ENCODE data around the gene COPS6. TPM values are rescaled to one million over a fixed set of nuclear protein-coding genes. Genes with fewer than 3 reads are reported as not detected.

COPS6 gene
- total RNA-seq, 1 donor from 2014 or later: 83.1 TPM

- Mint-ChIP-seq H3K4me1 (ENCODE audit: low read depth) (no peaks in the 10 kb centered on the region), H3K4me3 (ENCODE audit: unreplicated experiment) (no peak overlapping the region), H3K9me3 (ENCODE audit: low read depth) (no peaks in the 10 kb centered on the region), H3K36me3 (ENCODE audit: low read depth) (peaks cover 34% of the 10 kb centered on the region), H3K27me3 (ENCODE audit: low read depth) (no peaks in the 10 kb centered on the region), H3K27ac (ENCODE audit: unreplicated experiment) (no peak overlapping the region)
- peak; percentile 32 for TF ChIP-seq CTCF (IDR thresholded peaks at IDR 0.05)
- DNase-seq (ENCODE audit: low spot score): no peak
Measured at GRCh38 chr7:100109521-100110163, 20.9 kb downstream of the COPS6 start.

- no peak for TF ChIP-seq CTCF (IDR thresholded peaks at IDR 0.05)
- Mint-ChIP-seq H3K27ac (ENCODE audit: unreplicated experiment) (no peak overlapping the region), H3K27me3 (ENCODE audit: low read depth) (no peaks in the 10 kb centered on the region), H3K4me1 (ENCODE audit: low read depth) (no peaks in the 10 kb centered on the region), H3K36me3 (ENCODE audit: low read depth) (peaks cover 29% of the 10 kb centered on the region), H3K9me3 (ENCODE audit: low read depth) (no peaks in the 10 kb centered on the region), H3K4me3 (ENCODE audit: unreplicated experiment) (no peak overlapping the region)
- no peak for DNase-seq (ENCODE audit: low spot score)
Measured at GRCh38 chr7:100111156-100111555, 22.4 kb downstream of the COPS6 start.

GRCh38 chr7:100111914-100112313 is 23.1 kb downstream of the COPS6 start:
- no peaks in the 10 kb centered on the region for H3K9me3 Mint-ChIP-seq (ENCODE audit: low read depth)
- no peak overlapping the region for H3K4me3 Mint-ChIP-seq (ENCODE audit: unreplicated experiment)
- H3K27ac Mint-ChIP-seq (ENCODE audit: unreplicated experiment): no peak overlapping the region
- no peaks in the 10 kb centered on the region for H3K4me1 Mint-ChIP-seq (ENCODE audit: low read depth)
- no peak for DNase-seq (ENCODE audit: low spot score)
- peaks cover 26% of the 10 kb centered on the region for H3K36me3 Mint-ChIP-seq (ENCODE audit: low read depth)
- no peak for TF ChIP-seq CTCF (IDR thresholded peaks at IDR 0.05)
- no peaks in the 10 kb centered on the region for H3K27me3 Mint-ChIP-seq (ENCODE audit: low read depth)

GRCh38 chr7:100115026-100115425 is 26.3 kb downstream of the COPS6 start:
- no peaks in the 10 kb centered on the region for H3K9me3 Mint-ChIP-seq (ENCODE audit: low read depth)
- H3K4me1 Mint-ChIP-seq (ENCODE audit: low read depth): peaks cover 11% of the 10 kb centered on the region
- H3K36me3 Mint-ChIP-seq (ENCODE audit: low read depth): peaks cover 14% of the 10 kb centered on the region
- no peak for TF ChIP-seq CTCF (IDR thresholded peaks at IDR 0.05)
- no peak overlapping the region for H3K27ac Mint-ChIP-seq (ENCODE audit: unreplicated experiment)
- H3K27me3 Mint-ChIP-seq (ENCODE audit: low read depth): no peaks in the 10 kb centered on the region
- no peak for DNase-seq (ENCODE audit: low spot score)
- no peak overlapping the region for H3K4me3 Mint-ChIP-seq (ENCODE audit: unreplicated experiment)

GRCh38 chr7:100118388-100119071 is 29.8 kb downstream of the COPS6 start:
- Mint-ChIP-seq H3K27ac (ENCODE audit: unreplicated experiment) (peak overlapping the region; percentile 96), H3K9me3 (ENCODE audit: low read depth) (no peaks in the 10 kb centered on the region), H3K4me3 (ENCODE audit: unreplicated experiment) (peak overlapping the region; percentile 86), H3K36me3 (ENCODE audit: low read depth) (peaks cover 4% of the 10 kb centered on the region), H3K27me3 (ENCODE audit: low read depth) (no peaks in the 10 kb centered on the region), H3K4me1 (ENCODE audit: low read depth) (peaks cover 21% of the 10 kb centered on the region)
- no peak for DNase-seq (ENCODE audit: low spot score)
- no peak for TF ChIP-seq CTCF (IDR thresholded peaks at IDR 0.05)
